HAP-1 (cell line): ENCODE results near the gene SLC37A1.

Source experiments
- DNase-seq, 2 experiments: peaks; one replicate each; pipeline ENCODE4 v3.0.0-alpha.2; 2016 to 2020; ENCODE audit warnings: low spot score in 2 of 2
- H3K27me3 ChIP-seq: fragments of 250-450 bp; sonication (Bioruptor Pico); 2 replicates; pipeline ENCODE4 v1.5.1; 2020; ENCODE audit warnings: low read depth, mild to moderate bottlenecking, moderate library complexity
- H3K36me3 ChIP-seq: fragments of 250-450 bp; sonication (Bioruptor Pico); replicated peaks from 2 replicates; pipeline ENCODE4 v1.5.1; 2020; ENCODE audit warnings: mild to moderate bottlenecking
- H3K4me1 ChIP-seq: fragments of 250-450 bp; sonication (Bioruptor Pico); 2 replicates; pipeline ENCODE4 v1.5.1; 2020; ENCODE audit warnings: mild to moderate bottlenecking
- H3K4me3 ChIP-seq: fragments of 250-450 bp; sonication (Bioruptor Pico); 2 replicates; pipeline ENCODE4 v1.5.1; 2020; ENCODE audit warnings: mild to moderate bottlenecking, moderate library complexity
- H3K9me3 ChIP-seq: fragments of 250-450 bp; sonication (Bioruptor Pico); 2 replicates; pipeline ENCODE4 v1.5.1; 2020; ENCODE audit warnings: mild to moderate bottlenecking, moderate library complexity
- in situ Hi-C: fragments of 300-500 bp; cut with MboI; formaldehyde crosslinking; loops from 3 replicates; pipeline ENCODE4 v1.14.3; 2020; ENCODE audit warnings: low sequenced_read_pairs, inconsistent platforms, mixed read lengths

SLC37A1 gene

GRCh38 chr21:42554251-42554961 is 40.8 kb downstream of the SLC37A1 start:
- peaks cover 4% of the 10 kb centered on the region for H3K4me1 ChIP-seq
- no peak for DNase-seq
- no peaks in the 10 kb centered on the region for H3K9me3 ChIP-seq
- H3K4me3 ChIP-seq: no peak overlapping the region
- H3K27me3 ChIP-seq: no peaks in the 10 kb centered on the region
- no peaks in the 10 kb centered on the region for H3K36me3 ChIP-seq
- in situ Hi-C loops: no loop called here

- no peak for DNase-seq
- Histone ChIP-seq H3K4me1 (no peaks in the 10 kb centered on the region; the same call in 1 of the 2 replicates), H3K27me3 (no peaks in the 10 kb centered on the region), H3K9me3 (no peaks in the 10 kb centered on the region), H3K4me3 (no peak overlapping the region), H3K36me3 (no peaks in the 10 kb centered on the region)
- in situ Hi-C loops: no loop called here
Observed at GRCh38 chr21:42555756-42556438, 42.2 kb downstream of the SLC37A1 start.

GRCh38 chr21:42556476-42556875 is 42.8 kb downstream of the SLC37A1 start:
- Histone ChIP-seq H3K36me3 (no peaks in the 10 kb centered on the region), H3K4me3 (no peak overlapping the region), H3K4me1 (no peaks in the 10 kb centered on the region), H3K27me3 (no peaks in the 10 kb centered on the region), H3K9me3 (no peaks in the 10 kb centered on the region)
- in situ Hi-C loops: no loop called here
- no peak for DNase-seq

- Histone ChIP-seq H3K27me3 (no peaks in the 10 kb centered on the region), H3K36me3 (no peaks in the 10 kb centered on the region), H3K9me3 (no peaks in the 10 kb centered on the region), H3K4me1 (no peaks in the 10 kb centered on the region), H3K4me3 (no peak overlapping the region)
- no peak for DNase-seq
- in situ Hi-C loops: no loop called here
Observed at GRCh38 chr21:42556960-42557359, 43.3 kb downstream of the SLC37A1 start.

- Histone ChIP-seq H3K4me3 (no peak overlapping the region), H3K27me3 (no peaks in the 10 kb centered on the region), H3K4me1 (no peaks in the 10 kb centered on the region), H3K36me3 (no peaks in the 10 kb centered on the region), H3K9me3 (no peaks in the 10 kb centered on the region)
- in situ Hi-C loops: no loop called here
- DNase-seq: no peak
Observed at GRCh38 chr21:42557420-42557819, 43.8 kb downstream of the SLC37A1 start.

- no peak for DNase-seq
- H3K4me3 ChIP-seq: no peak overlapping the region
- H3K4me1 ChIP-seq: no peaks in the 10 kb centered on the region
- no peaks in the 10 kb centered on the region for H3K36me3 ChIP-seq
- in situ Hi-C loops: no loop called here
- H3K9me3 ChIP-seq: no peaks in the 10 kb centered on the region
- no peaks in the 10 kb centered on the region for H3K27me3 ChIP-seq
Observed at GRCh38 chr21:42558368-42558767, 44.7 kb downstream of the SLC37A1 start.

GRCh38 chr21:42558846-42559245 is 45.2 kb downstream of the SLC37A1 start:
- H3K4me3 ChIP-seq: no peak overlapping the region
- no peaks in the 10 kb centered on the region for H3K36me3 ChIP-seq
- no peaks in the 10 kb centered on the region for H3K9me3 ChIP-seq
- no peaks in the 10 kb centered on the region for H3K4me1 ChIP-seq
- in situ Hi-C loops: no loop called here
- DNase-seq: no peak
- H3K27me3 ChIP-seq: no peaks in the 10 kb centered on the region

- no peak for DNase-seq
- H3K36me3 ChIP-seq: no peaks in the 10 kb centered on the region
- no peak overlapping the region for H3K4me3 ChIP-seq
- no peaks in the 10 kb centered on the region for H3K9me3 ChIP-seq
- H3K4me1 ChIP-seq: no peaks in the 10 kb centered on the region
- in situ Hi-C loops: no loop called here
- H3K27me3 ChIP-seq: no peaks in the 10 kb centered on the region
Observed at GRCh38 chr21:42559326-42559725, 45.7 kb downstream of the SLC37A1 start.

- no peak for DNase-seq
- Histone ChIP-seq H3K9me3 (no peaks in the 10 kb centered on the region), H3K27me3 (no peaks in the 10 kb centered on the region), H3K36me3 (no peaks in the 10 kb centered on the region), H3K4me1 (no peaks in the 10 kb centered on the region), H3K4me3 (no peak overlapping the region)
- in situ Hi-C loops: no loop called here
Observed at GRCh38 chr21:42560517-42561179, 47.0 kb downstream of the SLC37A1 start.

- Histone ChIP-seq H3K4me3 (no peak overlapping the region), H3K4me1 (no peaks in the 10 kb centered on the region), H3K9me3 (no peaks in the 10 kb centered on the region), H3K36me3 (no peaks in the 10 kb centered on the region), H3K27me3 (no peaks in the 10 kb centered on the region)
- DNase-seq: no peak
- in situ Hi-C loops: no loop called here
Observed at GRCh38 chr21:42561762-42562650, 48.4 kb downstream of the SLC37A1 start.

- no peaks in the 10 kb centered on the region for H3K27me3 ChIP-seq
- in situ Hi-C loops: no loop called here
- H3K36me3 ChIP-seq: no peaks in the 10 kb centered on the region
- H3K4me1 ChIP-seq: no peaks in the 10 kb centered on the region
- no peak for DNase-seq
- no peak overlapping the region for H3K4me3 ChIP-seq
- H3K9me3 ChIP-seq: no peaks in the 10 kb centered on the region
Observed at GRCh38 chr21:42562816-42563215, 49.2 kb downstream of the SLC37A1 start.

- no peaks in the 10 kb centered on the region for H3K36me3 ChIP-seq
- no peaks in the 10 kb centered on the region for H3K9me3 ChIP-seq
- in situ Hi-C loops: no loop called here
- H3K4me3 ChIP-seq: no peak overlapping the region
- H3K27me3 ChIP-seq: no peaks in the 10 kb centered on the region
- no peak for DNase-seq
- H3K4me1 ChIP-seq: no peaks in the 10 kb centered on the region
Observed at GRCh38 chr21:42563261-42563660, 49.6 kb downstream of the SLC37A1 start.

- H3K9me3 ChIP-seq: no peaks in the 10 kb centered on the region
- no peaks in the 10 kb centered on the region for H3K36me3 ChIP-seq
- DNase-seq: no peak
- no peak overlapping the region for H3K4me3 ChIP-seq
- H3K4me1 ChIP-seq: no peaks in the 10 kb centered on the region
- in situ Hi-C loops: no loop called here
- no peaks in the 10 kb centered on the region for H3K27me3 ChIP-seq
Observed at GRCh38 chr21:42563686-42564085, 50.0 kb downstream of the SLC37A1 start.
